ENCODE data around the gene NDUFA6.
"Not testable (repeated sequence)": the region's sequence is repeated elsewhere in the genome, so short reads cannot be mapped to it uniquely, and the experiment has no call there.

GRCh38 chr22:42130182-42130581 is 39.6 kb upstream of the NDUFA6 start:
- TF ChIP-seq POLR2AphosphoS5 (IDR thresholded peaks at IDR 0.05; ENCODE audit: low read depth, low read length); TCF7L2 (IDR thresholded peaks at IDR 0.05; ENCODE audit: low read depth, low read length); SIN3A (IDR thresholded peaks at IDR 0.05; ENCODE audit: borderline replicate concordance, insufficient read depth, low read depth, low read length): not testable (repeated sequence)
- TF ChIP-seq, protein P1, sequence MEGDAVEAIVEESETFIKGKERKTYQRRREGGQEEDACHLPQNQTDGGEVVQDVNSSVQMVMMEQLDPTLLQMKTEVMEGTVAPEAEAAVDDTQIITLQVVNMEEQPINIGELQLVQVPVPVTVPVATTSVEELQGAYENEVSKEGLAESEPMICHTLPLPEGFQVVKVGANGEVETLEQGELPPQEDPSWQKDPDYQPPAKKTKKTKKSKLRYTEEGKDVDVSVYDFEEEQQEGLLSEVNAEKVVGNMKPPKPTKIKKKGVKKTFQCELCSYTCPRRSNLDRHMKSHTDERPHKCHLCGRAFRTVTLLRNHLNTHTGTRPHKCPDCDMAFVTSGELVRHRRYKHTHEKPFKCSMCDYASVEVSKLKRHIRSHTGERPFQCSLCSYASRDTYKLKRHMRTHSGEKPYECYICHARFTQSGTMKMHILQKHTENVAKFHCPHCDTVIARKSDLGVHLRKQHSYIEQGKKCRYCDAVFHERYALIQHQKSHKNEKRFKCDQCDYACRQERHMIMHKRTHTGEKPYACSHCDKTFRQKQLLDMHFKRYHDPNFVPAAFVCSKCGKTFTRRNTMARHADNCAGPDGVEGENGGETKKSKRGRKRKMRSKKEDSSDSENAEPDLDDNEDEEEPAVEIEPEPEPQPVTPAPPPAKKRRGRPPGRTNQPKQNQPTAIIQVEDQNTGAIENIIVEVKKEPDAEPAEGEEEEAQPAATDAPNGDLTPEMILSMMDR (IDR thresholded peaks at IDR 0.05): not testable (repeated sequence)
- TF ChIP-seq, protein P2, sequence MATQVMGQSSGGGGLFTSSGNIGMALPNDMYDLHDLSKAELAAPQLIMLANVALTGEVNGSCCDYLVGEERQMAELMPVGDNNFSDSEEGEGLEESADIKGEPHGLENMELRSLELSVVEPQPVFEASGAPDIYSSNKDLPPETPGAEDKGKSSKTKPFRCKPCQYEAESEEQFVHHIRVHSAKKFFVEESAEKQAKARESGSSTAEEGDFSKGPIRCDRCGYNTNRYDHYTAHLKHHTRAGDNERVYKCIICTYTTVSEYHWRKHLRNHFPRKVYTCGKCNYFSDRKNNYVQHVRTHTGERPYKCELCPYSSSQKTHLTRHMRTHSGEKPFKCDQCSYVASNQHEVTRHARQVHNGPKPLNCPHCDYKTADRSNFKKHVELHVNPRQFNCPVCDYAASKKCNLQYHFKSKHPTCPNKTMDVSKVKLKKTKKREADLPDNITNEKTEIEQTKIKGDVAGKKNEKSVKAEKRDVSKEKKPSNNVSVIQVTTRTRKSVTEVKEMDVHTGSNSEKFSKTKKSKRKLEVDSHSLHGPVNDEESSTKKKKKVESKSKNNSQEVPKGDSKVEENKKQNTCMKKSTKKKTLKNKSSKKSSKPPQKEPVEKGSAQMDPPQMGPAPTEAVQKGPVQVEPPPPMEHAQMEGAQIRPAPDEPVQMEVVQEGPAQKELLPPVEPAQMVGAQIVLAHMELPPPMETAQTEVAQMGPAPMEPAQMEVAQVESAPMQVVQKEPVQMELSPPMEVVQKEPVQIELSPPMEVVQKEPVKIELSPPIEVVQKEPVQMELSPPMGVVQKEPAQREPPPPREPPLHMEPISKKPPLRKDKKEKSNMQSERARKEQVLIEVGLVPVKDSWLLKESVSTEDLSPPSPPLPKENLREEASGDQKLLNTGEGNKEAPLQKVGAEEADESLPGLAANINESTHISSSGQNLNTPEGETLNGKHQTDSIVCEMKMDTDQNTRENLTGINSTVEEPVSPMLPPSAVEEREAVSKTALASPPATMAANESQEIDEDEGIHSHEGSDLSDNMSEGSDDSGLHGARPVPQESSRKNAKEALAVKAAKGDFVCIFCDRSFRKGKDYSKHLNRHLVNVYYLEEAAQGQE (IDR thresholded peaks at IDR 0.05; ENCODE audit: insufficient read depth in 1 of 2, low read depth in 2 of 2, low read length in 1 of 2): not testable (repeated sequence)

Measured in Panc1 (cell line).